NCI-H510A treated with DMSO at 0.1 percent for 48 hours (cell line): ENCODE data around the gene SKAP1.
"Not testable (repeated sequence)": the region's sequence is repeated elsewhere in the genome, so short reads cannot be mapped to it uniquely, and the experiment has no call there.

Source experiments
- DNase-seq: peaks from one replicate; lab custom pipeline; 2025; lab: John Stamatoyannopoulos, UW

The SKAP1 gene

DNA sequence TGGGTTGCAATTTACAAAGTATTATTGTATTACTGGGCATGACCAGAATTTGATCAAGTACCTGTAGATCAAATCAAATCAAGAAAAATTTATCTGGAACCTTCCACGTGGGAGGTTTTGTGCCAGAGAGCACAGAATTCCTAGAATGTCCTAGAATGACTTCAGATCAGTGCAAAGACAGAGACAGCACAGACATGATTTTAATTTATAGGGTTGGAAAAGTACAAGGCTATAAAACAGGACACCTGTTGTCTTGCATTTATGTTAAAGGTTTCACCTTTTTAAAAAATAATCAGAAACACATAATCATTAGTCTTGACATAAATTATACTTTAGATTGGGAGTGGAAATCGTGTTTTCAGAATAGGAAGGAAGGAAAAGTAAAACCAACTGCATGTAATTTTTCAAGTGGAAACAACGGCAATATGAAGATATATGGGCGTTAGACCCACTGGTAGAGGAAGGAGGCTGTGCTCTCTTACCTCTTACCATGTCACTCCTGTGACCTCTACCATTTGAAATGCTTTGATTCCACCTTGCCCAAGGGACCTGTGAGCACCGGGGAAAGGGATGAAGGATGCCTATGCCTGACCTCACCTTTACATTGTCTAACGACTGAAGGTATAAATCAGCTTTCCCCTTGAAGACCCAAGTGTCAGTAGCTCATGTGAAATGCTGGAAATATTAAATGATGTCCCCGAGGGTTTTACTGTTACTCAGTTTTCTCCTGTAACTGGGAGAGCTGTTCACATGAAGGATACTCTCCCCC is 222.1 kb downstream of the SKAP1 start:
- no peak for DNase-seq

DNA sequence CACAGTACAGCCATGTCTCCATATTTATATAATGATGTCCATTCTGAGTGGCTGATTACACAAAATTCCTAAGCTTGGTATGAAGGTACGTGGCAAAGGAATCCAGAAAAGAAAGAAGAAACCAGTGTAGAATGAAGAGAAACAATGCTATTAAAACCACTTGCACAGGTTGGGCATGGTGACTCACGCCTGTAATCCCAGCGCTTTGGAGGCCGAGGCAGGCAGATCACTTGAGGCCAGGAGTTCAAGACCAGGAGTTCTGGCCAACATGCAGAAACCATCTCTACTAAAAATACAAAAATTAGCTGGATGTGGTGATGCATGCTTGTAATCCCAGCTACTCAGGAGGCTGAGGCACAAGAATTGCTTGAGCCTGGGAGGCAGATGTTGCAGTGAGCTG is 223.0 kb downstream of the SKAP1 start:
- not testable (repeated sequence) for DNase-seq

DNA sequence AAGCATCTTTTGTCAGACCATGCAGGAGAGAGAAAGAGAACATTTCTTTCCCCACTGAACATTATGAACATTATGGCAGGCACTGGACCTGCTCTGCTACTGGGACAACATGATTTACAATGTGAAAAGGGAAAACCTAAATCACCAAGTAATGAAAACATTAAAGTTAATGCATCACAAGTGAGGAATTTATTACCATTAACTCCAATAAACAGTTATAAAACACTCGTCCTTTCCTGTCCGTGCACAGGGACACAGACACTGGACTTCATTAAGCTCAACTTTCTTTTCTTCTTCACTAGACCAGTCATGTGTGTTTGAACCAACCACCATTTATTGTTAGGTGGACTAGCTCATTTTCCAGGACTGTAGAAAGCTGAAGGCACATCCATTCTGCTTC is 227.1 kb downstream of the SKAP1 start:
- DNase-seq = no peak

DNA sequence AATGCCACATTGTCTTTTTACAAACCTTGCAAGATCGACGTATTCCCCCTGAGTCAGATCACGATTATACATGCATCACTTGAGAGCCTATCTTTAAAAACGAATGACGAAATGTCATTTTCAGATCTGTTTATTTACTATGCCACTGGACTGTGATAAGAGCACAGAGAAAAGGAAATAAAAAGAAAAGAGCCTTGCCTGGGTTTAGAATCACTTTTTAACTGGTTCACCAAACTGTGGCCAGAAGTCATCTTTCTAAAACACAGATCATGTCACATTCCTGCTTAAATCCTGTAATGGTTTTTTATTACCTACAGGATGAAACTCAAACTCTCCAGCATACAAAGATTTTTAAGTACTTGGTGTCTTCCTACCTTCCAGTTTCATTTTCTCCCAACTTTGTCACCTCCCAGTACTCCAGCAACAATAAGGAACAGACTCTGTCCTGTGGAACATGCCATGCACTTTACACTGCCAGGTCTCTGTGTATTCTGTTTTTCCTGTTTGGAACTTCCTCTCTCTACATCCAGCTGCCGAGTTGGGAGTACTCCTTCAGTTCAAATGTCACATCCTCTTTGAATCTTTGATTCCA is 231.0 kb downstream of the SKAP1 start:
- peak; percentile 100 for DNase-seq

DNA sequence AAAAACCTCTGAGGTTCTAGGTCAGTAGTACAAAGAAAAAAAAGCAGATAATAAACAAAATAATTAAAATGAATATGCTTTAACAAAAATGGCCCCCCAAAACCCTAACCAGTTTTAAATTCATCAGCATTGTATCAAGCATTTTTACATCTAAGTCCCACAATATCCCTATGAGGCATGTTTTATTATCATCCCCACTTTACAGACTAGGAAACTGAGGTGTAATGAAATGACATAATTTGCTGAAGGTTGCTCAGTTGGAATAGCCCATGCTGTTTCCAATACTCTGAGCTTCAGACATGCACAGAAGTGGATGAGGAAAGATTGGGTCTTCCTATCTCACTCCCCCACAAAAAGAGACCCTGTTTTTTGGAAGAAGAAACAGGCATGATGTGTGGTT is 234.1 kb downstream of the SKAP1 start:
- no peak for DNase-seq

DNA sequence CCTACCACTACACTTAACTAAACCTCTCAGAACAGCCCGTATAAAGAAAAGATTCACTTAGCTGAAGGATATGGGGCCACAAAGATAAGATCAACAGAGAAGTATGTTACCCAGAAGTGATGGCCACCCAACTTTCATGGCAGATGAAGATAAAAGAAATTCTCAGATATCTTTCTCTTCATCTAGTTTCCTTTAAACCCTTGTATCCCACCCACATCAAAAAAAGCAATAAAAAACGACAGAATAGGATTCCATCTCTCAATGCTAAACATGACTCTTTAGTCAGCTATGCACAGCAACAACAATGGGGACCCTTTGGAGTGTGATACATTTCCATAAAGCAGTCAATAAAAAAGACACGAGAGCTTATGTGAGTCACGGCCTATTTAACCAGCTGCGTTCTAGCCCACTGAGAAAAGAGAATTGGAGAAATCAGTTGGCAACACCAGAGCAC is 235.9 kb downstream of the SKAP1 start:
- peak; percentile 98 for DNase-seq

DNA sequence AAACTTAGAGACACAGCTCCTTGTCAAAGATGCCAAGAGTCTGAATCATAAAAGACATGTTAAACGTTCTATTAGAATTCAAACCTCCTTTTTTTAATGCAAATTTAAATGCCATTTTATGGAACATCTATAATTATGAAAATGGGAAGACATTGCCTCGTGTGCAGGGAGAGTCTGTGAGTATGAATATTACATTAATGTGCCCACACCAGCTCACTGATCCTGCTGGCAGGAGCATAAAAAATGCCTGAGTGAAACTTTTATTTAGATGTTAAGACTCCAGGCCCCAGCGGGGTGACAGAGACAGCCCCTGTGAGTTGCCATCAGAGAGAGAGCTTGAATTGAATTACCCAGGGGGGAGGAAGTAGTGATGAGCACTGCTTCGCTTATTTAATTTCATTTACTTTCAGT is 237.7 kb downstream of the SKAP1 start:
- no peak for DNase-seq

DNA sequence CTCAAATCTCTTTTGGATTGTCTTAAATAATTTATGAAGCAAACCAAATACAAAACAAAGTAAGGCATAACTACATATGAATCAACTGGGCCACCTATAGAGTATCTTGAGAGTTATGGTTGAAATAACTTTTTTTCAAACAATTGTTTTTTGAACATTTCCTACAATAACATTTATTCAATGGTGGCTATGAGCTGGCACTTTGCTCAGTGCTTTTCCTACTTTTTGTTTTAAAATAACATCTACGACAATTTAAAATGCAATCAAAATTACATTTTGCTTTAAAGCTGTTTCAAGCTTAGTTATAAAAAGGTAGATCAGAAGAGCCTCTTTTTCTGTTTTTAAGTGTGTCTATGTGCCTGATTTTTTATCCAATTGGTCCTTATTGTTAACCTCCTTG is 238.7 kb downstream of the SKAP1 start:
- no peak for DNase-seq

DNA sequence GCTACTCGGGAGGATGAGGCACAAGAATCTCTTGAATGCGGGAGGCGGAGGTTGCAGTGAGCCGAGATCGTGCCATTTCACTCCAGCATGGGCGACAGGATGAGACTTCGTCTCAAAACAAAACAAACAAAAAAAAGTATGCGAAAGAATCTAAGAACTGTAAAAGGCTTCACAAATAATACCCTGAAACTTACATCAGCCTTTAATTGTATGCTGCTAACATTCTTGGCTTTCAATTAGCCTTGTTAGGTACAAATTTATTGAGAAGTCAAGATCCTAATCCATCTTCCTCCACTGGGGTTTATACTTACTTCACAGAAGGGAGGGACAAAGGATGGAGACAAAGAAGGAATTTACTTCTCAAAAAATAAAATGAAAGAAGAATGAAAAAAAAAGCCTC is 239.1 kb downstream of the SKAP1 start:
- no peak for DNase-seq

DNA sequence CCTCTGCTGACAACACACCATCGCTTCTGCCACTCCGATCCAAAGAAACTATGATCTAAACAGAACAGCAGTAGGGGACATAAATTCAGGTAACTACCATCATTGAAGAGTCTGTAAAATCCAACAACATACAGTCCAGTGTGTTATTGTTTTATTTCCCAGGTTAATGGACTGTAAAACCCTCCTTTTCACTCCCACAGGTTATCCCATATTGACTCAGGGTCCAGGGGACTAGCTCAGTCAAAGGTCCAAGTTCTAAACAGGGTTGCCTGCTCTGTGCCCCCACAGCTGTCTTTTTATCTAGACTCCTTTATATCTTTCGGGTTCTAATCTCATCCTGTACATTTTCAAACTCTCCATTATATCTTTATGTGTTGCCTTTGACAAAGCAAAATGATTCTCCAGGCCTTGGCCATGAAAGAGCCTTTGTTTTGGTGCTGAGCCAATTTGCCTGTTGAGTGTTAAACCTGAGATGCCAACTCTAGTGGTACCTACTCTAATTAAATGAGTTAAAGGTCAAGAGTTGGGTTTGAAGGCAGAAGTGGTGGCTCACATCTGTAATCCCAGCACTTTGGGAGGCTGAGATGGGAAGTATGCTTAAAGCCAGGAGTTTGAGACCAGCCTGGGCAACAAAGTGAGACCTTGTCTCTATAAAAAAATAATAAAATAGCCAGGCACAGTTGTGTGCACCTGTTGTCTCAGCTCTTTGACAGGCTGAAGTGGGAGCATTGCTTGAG is 242.0 kb downstream of the SKAP1 start:
- peak; percentile 100 for DNase-seq

DNA sequence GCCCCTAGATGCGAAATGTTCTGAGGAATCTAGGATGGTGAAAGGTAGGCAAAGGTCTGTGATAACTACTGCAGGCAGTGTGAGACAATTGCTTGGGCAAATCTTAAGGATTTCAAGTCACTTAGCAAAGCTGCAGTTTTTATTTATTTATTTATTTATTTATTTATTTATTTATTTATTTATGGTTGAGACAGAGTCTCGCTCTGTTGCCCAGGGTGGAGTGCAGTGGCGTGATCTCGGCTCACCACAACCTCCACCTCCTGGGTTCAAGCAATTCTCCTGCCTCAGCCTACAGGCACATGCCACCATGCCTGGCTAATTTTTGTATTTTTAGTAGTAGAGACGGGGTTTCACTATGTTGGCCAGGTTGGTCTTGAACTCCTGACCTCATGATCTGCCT is 243.7 kb downstream of the SKAP1 start:
- DNase-seq = not testable (repeated sequence)

DNA sequence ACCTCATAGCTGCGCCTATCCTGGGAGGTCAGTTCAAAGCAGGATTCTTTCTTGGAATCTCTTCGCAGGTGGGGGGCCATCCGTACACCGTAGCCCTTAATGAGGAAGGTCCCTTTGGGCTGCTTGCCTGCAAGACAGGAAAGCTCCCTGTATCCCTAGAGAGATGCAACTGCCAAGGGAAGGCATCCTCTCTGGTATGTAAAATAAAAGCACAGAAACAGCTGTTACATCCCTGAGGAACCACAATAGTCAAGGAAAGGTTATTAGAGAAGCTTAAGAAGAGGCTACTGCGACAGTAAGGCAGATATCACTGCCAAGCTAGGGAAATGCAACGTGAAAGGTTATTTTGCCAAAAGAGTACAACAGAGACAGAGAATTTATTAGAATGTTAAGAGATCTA is 245.3 kb downstream of the SKAP1 start:
- DNase-seq = no peak

DNA sequence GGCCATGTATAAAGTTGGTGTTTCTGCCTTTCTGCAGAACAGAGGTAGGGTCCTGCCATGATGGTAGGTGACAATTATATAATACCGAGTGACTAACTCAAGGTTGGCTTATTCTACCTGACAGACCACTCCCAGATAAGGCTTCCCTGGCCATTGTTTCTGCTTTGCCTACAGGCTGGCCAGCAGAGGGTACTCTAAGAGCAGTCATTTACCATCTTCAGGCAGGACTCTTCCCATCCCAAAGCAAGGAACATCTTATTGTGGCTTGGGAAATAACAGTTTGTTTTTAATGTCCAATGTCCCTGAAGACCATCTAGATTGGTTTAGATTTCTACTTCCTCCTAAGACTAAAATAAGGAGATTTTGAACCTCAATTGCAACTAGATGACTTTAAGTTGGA is 248.4 kb downstream of the SKAP1 start:
- DNase-seq = peak; percentile 100

DNA sequence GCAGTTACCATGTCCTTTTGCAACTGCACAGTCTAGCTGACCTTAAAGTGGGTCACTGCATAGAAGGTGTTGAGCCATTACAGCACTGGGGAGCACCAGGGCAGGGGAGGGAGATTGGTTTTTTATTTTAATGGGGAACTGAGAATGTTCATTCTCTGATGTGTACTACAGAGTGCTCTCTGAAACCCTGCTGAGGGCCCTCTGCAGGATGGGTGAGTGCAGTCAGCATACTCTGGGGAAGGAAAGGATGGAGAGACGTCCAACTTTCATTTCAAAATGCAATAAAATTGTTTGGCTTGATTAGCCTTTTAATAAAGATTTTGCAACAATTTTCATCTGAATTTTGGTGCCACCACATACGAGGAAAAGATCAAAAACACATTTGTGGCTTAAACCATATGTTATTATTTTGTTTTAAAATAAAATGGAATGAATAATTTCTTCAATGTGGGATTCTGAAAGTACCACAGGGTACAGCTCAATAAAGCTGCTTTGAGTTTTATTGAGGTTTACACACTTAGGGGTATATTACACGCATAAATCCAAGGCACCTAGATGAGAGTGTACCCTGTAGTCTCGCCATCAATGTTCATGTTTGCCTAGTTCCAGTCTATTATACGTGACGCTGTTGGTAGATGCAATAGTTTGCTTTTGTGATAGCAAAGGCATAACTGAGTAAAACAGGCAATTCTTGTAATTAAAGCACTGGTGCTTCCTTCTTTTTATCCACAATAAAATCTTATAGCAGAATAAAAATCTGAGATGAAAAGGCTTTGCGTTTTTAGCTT is 249.0 kb downstream of the SKAP1 start:
- no peak for DNase-seq

DNA sequence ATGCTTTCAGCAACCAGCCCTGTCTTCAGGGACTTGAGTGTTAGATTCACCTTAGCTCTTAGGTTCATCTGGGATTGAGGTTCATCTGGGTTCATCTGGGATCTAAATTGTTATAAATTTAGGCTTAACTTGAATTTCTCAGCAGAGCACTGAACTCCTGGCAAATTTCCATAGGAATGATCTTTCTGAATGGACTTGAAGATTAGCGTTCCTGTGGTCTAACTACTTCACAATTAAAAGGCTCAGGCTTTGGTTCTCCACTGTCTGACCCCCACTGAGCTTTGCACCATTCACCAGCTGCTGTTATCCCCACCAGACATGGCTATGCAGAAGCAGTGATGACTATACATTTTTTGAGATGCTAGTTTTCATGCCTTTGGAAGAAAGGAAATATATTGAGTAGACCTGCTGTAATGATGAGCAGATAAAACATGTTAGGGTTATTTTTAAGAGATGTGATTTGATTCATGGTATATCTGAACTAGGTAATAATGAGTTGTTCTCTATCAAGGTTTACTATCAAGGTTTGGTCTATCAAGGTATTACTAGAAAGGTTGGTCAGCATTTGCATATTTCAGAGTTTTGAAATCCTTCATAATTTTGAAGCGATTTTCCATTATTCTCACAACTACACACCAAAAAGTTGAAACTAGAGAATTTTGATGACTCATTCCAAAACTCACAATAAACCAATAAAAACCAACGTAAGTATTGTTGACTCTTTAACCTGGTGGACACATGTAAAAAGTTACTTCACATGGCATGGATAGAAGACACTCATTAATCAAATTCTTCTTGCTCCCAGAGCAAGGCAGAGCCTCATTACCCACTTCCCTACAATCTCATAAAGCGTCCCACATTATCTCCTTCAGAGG is 250.7 kb downstream of the SKAP1 start:
- no peak for DNase-seq

DNA sequence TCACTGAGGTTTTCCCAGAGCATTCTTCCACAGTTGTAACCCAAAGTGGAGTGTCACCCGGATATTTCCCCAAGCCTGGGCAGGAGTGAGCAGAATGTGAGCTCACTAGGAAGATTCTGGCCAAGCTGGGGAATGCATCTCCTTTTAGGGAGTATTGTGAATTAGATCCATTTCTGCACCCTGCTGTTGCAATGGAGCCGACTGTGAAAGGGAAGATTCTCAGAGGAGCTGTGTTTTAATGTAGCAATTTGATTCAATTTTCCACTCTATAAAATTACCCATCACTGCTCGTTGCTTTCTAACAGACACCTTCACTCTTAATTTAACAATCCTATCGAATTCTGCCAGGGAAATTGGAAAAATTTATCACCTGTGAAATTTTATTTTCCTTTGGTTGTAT is 251.7 kb downstream of the SKAP1 start:
- no peak for DNase-seq

DNA sequence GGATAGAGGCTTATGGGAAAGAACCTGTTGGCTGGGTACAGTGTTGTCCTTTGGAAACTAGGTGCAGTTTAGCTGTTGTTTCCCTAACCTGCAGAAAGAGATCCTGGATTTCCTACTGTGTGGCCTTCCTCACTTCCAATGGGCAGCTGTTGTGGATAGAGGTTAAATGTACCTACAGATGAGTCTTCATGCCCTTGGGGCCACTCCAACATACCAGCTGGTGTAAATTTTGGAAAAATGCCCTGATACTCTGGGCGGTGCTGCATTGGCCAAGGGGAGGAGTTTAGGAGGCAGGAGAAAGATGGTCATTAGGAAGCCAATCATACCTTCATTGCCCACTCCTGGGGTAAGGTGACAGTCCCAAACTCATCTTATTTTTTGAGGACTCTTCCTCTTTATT is 252.2 kb downstream of the SKAP1 start:
- no peak for DNase-seq

DNA sequence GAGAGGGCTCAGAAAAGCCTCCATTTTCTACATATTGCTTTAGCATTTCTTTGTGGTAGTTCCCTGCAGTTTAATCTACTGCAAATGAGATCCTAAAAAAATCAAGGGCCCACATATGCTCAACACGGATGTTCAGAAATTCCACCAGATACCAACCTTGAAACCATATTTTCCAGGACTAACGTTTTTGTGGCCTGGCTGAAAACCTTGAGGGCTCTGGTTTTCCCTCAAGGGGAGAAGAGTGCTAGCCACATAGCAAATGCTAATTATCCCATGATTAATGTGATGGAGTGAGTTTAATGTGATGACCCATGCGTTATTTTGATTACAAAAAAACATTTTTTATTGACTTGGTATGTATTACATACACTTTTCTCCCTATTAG is 253.6 kb downstream of the SKAP1 start:
- DNase-seq = no peak

DNA sequence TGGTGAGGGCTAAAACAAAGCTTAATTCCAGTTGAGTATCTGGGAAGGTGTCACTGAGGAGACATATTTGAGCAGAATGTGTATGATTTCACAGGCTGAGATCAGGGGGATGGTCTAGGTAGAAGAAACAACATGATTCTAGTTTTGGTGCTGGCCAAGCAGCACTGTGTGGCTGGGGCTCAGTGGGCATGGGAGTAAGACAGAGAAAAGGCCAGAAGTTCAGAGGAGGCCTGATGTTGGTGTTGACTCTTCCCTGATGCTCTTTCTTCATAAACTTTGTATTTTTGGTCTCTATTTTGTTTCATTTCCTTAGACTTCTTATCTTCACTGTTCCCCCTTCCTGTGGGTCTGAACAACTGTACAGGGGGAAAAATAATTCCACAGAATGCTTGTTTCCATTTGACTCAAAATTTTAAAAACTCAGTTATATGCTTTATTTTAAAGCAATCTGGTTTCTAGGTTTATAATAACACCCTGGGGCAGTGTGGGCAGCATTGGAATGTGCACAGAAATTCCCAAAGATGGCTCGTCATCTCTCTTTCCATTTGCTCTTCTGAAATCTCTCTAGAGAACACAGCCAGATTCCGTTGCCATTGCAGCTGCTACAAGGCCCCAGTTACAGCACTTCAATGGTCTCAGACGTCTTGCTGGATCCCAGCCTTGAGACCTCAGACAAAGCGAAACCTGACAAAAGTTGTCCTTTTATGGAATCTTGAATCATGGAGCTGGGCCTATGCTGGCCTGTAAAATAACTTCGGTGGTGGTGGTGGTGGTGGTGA is 254.1 kb downstream of the SKAP1 start:
- no peak for DNase-seq

DNA sequence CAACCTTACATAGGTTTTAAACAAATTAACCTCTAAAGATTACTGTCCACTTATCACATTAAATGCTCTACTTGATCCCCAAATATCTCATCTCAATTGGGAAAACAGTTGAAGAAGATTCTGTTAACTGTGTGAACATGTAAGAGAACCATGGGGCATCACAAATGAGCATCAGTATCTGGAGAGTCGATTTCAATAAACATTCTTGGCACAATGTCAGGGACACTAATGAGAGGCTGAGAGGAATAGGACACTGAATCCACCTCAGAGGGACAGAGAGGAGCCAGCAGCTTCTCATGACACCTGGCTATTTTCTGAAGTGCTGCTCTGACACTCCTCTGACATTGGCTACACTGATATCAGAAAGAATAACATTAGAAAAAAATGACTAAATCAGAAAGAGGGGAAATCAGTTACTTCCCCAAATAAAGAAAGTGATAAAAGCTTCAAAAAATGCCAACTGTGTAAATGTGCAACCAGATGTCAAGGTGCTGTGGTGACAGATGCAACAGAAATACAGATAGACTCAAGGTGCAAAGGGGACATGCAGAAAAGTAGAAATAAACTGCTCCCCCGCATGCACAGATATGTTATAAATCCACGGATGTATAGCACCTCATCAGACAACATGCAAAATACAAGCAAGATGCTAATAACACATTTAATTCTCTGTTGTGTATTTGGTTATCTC is 255.0 kb downstream of the SKAP1 start:
- peak; percentile 99 for DNase-seq
